Astrocyte (in vitro differentiated cells and primary cell): Measurements from ENCODE around the gene TK1. TPM values are rescaled to one million over a fixed set of nuclear protein-coding genes. Genes with fewer than 3 reads are reported as not detected.

Source experiments
- DNase-seq: peaks from one replicate; pipeline ENCODE4 v3.0.0-alpha.2; 2010; ENCODE audit warnings: low read depth
- FAIRE-seq: peaks from 2 replicates; lab custom pipeline; 2011; peaks lifted over from hg19 to GRCh38; lab: Jason Lieb, UNC
- H2AFZ ChIP-seq: 2 replicates; pipeline ENCODE4 v1.6.0; 2012; ENCODE audit warnings: low read depth, low read length, inconsistent platforms
- H3K27ac ChIP-seq: 2 replicates; pipeline ENCODE4 v1.5.1; 2011; ENCODE audit warnings: low read depth, low read length, inconsistent platforms
- H3K27me3 ChIP-seq: 2 replicates; pipeline ENCODE4 v1.6.0; 2011; ENCODE audit warnings: low read length, inconsistent platforms; ENCODE audit not compliant: insufficient read depth
- H3K36me3 ChIP-seq: 2 replicates; pipeline ENCODE4 v1.5.1; 2011; ENCODE audit warnings: low read length, inconsistent platforms; ENCODE audit not compliant: insufficient read depth
- H3K4me1 ChIP-seq: 2 replicates; pipeline ENCODE4 v1.5.1; 2011; ENCODE audit warnings: low read length, inconsistent platforms; ENCODE audit not compliant: insufficient read depth
- H3K4me2 ChIP-seq: 2 replicates; pipeline ENCODE4 v1.6.0; 2012; ENCODE audit warnings: low read length, inconsistent platforms
- H3K4me3 ChIP-seq: 2 replicates; pipeline ENCODE4 v1.5.1; 2011; ENCODE audit warnings: low read depth, mild to moderate bottlenecking, low read length, inconsistent platforms; ENCODE audit not compliant: insufficient read depth
- H3K79me2 ChIP-seq: 2 replicates; pipeline ENCODE4 v1.6.0; 2012; ENCODE audit warnings: mild to moderate bottlenecking, low read length, inconsistent platforms; ENCODE audit not compliant: insufficient read depth
- H3K9ac ChIP-seq: 2 replicates; pipeline ENCODE4 v1.6.0; 2012; ENCODE audit warnings: mild to moderate bottlenecking, low read length, inconsistent platforms
- H3K9me3 ChIP-seq: 2 replicates; pipeline ENCODE4 v1.5.1; 2012; ENCODE audit warnings: low read depth, mild to moderate bottlenecking, low read length, inconsistent platforms; ENCODE audit not compliant: insufficient read depth
- H4K20me1 ChIP-seq: 2 replicates; pipeline ENCODE4 v1.6.0; 2012; ENCODE audit warnings: low read length, inconsistent platforms; ENCODE audit not compliant: insufficient read depth
- H3K27ac Mint-ChIP-seq: one replicate; pipeline ENCODE4 v1.8.0; 2021; ENCODE audit warnings: mild to moderate bottlenecking, mixed read lengths; ENCODE audit not compliant: unreplicated experiment
- H3K27me3 Mint-ChIP-seq: one replicate; pipeline ENCODE4 v1.8.0; 2021; ENCODE audit warnings: low read depth, mixed read lengths; ENCODE audit not compliant: unreplicated experiment
- H3K36me3 Mint-ChIP-seq: one replicate; pipeline ENCODE4 v1.8.0; 2021; ENCODE audit warnings: low read depth, mixed read lengths; ENCODE audit not compliant: unreplicated experiment
- H3K4me1 Mint-ChIP-seq: one replicate; pipeline ENCODE4 v1.8.0; 2021; ENCODE audit warnings: low read depth, mixed read lengths; ENCODE audit not compliant: unreplicated experiment
- H3K4me3 Mint-ChIP-seq: one replicate; pipeline ENCODE4 v1.8.0; 2021; ENCODE audit warnings: mild to moderate bottlenecking, moderate library complexity, mixed read lengths; ENCODE audit not compliant: unreplicated experiment
- H3K9me3 Mint-ChIP-seq: one replicate; pipeline ENCODE4 v1.8.0; 2021; ENCODE audit warnings: mild to moderate bottlenecking, mixed read lengths; ENCODE audit not compliant: unreplicated experiment
- CTCF ChIP-seq: IDR thresholded peaks from 2 replicates; pipeline ENCODE4 v1.5.1; 2011; ENCODE audit warnings: low read depth, mild to moderate bottlenecking, inconsistent platforms, low read length, moderate library complexity; ENCODE audit not compliant: insufficient read depth
- EZH2 ChIP-seq: IDR thresholded peaks from 2 replicates; pipeline ENCODE4 v1.6.1; 2012; ENCODE audit warnings: mild to moderate bottlenecking, low read length, inconsistent platforms; ENCODE audit not compliant: insufficient read depth
- total RNA-seq: library from RNA; stranded (reverse); gene quantifications from 2 replicates; pipeline ENCODE4 v1.2.1, GENCODE V29; 2021

TK1 gene
- total RNA-seq, 1 donor from 2014 or later, result 7.5 TPM

GRCh38 chr17:78142119-78142861 lies 44.6 kb downstream of the TK1 start:
- Histone ChIP-seq H2AFZ (no peak overlapping the region), H3K9me3 (no peaks in the 10 kb centered on the region), H3K36me3 (no peaks in the 10 kb centered on the region), H3K4me3 (no peak overlapping the region), H3K27me3 (no peaks in the 10 kb centered on the region), H3K4me2 (no peak overlapping the region), H3K79me2 (no peaks in the 10 kb centered on the region), H3K27ac (no peak overlapping the region), H3K9ac (no peak overlapping the region), H3K4me1 (peaks cover 10% of the 10 kb centered on the region), H4K20me1 (no peaks in the 10 kb centered on the region)
- Mint-ChIP-seq H3K27ac (no peak overlapping the region), H3K4me3 (no peak overlapping the region), H3K9me3 (no peaks in the 10 kb centered on the region), H3K36me3 (no peaks in the 10 kb centered on the region), H3K27me3 (no peaks in the 10 kb centered on the region), H3K4me1 (peaks cover 15% of the 10 kb centered on the region)
- no peak for TF ChIP-seq CTCF
- no peak for TF ChIP-seq EZH2
- no peak for FAIRE-seq
- peak; percentile 49 for DNase-seq

GRCh38 chr17:78141437-78142118 lies 45.3 kb downstream of the TK1 start:
- no peak overlapping the region for H3K27ac Mint-ChIP-seq
- peaks cover 2% of the 10 kb centered on the region for H3K27me3 Mint-ChIP-seq
- FAIRE-seq, result no peak

More at GRCh38 chr17:78141437-78142118, 45.3 kb downstream of the TK1 start:
- H3K9me3 Mint-ChIP-seq, result no peaks in the 10 kb centered on the region
- peaks cover 10% of the 10 kb centered on the region for H3K4me1 ChIP-seq
- no peaks in the 10 kb centered on the region for H3K9me3 ChIP-seq
- no peak overlapping the region for H3K4me3 ChIP-seq
- H4K20me1 ChIP-seq, result no peaks in the 10 kb centered on the region
- H3K36me3 ChIP-seq, result no peaks in the 10 kb centered on the region
- H2AFZ ChIP-seq, result no peak overlapping the region
- no peaks in the 10 kb centered on the region for H3K79me2 ChIP-seq
- no peak overlapping the region for H3K4me3 Mint-ChIP-seq
- no peaks in the 10 kb centered on the region for H3K36me3 Mint-ChIP-seq
- no peak for TF ChIP-seq CTCF
- no peak for TF ChIP-seq EZH2
- H3K9ac ChIP-seq, result peak overlapping the region; percentile 3
- H3K4me2 ChIP-seq, result no peak overlapping the region
- no peak overlapping the region for H3K27ac ChIP-seq
- H3K4me1 Mint-ChIP-seq, result peaks cover 15% of the 10 kb centered on the region
- no peak for DNase-seq
- H3K27me3 ChIP-seq, result no peaks in the 10 kb centered on the region
